Activated CD4-positive, alpha-beta T cell treated with anti-CD3 and anti-CD28 coated beads, Interleukin-2, Interleukin-4, amounts not matched to agents 100 ng/mL and 50 ng/mL, durations not matched to agents 16 hours and 8 hours (primary cell): ENCODE data around the gene SMPD3.

Experiments used
- DNase-seq: peaks from one replicate; pipeline ENCODE4 v3.0.0-alpha.2; 2020; ENCODE audit warnings: low spot score

The SMPD3 gene

DNA sequence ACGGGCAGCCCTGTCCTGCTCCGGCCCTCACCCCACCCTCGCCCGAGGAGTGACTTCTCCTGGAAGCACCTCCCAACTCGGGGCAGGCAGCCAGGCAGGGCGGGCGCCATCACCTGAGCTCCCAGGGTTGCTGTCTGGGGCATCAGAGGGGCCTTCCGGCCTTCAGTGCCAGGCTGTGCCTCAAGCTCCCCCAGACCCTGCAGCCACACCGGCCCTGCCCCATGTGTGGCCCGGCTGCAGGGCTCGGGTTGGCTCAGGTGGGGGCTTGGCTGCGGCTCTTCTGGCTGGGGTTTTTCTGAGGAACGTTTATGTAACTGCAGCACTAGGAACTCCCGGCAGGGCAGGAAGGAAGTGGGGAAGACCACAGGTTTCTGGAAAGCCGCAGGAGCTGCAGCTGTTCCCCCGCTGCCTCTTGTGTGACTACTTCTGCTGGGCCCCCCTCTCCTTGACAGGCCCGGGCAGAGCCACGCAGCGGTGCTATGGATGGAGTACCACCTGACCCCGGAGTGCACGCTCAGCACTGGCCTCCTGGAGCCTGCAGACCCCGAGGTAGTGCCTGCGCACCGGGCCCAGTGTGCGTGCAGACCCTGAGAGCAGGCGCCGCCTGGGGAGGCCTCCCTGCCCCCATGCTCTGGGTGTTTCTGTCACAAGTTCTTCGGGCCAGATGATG is 91.9 kb downstream of the SMPD3 start:
- peak; percentile 85 for DNase-seq

DNA sequence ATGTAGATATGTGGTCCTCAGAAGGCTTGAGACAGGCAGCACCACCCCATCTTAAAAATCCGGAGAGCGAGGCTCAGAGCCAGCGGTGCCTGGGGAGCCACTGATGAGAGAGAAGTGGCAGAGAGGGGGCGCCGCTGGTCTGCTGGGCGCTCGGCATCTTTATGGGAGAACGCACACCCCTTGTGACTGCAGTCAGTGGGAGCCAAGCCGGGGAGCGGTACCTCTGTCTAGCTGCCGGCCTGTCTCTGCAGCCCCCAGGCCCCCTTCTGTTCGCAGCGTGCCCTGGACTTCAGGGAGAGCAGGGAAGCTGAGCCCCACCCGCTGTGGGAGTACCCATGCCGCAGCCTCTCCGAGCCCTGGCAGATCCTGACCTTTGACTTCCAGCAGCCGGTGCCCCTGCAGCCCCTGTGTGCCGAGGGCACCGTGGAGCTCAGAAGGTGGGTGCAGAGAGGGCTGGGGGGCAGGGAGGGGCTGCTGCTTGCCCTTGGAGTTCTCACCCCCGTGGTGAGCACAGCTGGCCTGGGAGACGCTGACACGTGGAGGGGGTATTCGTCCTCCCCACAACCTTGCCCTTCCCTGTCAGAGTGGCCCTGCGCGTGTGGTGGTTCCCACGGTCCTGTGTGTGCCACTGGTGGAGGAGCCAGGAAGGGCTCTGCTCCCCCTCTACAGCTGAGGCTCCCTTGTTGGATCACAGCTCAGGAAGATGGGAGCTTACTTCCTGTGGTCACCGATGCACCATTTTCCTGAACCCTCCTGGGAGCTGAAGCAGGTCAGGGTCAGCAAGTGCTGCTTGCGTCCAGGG is 92.7 kb downstream of the SMPD3 start:
- DNase-seq: no peak

DNA sequence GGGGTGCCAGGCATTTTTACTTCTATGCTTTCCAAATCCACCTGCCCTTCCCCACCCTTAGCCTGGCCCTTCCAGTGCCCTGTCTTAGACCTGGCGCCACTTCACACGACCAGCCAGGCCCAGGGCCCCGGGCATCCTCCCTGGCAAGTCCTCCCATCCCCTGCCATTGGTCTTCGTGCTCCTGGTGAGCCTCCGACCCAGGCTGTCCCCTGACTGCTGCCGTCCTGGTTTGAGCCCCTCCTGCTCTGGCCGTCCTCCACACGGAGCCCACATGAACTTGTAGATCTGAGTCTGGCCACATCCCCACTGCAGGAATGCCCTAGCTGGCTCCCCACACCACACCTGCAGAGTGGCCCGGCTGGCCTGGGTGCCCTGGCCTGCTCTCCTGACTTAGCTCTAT is 93.5 kb downstream of the SMPD3 start:
- no peak for DNase-seq

DNA sequence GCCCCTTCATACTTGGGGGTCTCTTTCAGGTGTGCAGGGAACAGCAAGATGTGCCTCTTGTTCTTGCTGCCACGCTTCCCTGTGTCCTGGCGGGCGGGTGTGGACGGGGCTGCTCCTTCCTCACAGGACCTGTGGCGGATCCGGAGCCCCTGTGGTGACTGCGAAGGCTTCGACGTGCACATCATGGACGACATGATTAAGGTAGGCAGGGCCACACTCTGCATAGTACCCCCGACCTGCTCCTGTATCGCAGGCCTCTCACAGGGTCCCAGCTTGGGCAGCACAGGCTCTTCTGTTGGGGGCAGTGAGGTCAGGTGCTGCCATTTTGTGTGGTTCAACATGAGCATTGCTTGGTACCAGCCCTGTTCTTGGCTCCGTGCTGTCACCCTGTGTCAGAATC is 94.9 kb downstream of the SMPD3 start:
- DNase-seq: no peak

DNA sequence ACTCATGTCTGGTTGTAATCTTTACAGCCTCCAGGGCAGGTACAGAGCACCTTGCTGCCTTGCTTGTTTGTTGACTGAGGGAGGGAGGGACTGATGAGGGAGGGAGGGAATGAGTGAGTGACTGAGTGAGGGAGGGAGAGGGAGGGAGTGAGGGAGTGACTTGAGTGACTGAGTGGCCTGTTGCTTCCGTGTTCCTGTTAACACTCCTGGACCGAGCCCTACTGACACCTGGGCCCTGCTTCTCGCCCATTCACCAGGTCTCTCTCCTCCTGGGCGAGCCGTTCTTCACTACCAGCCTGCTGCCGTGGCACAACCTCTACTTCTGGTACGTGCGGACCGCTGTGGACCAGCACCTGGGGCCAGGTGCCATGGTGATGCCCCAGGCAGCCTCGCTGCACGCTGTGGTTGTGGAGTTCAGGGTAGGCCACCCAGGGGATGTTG is 96.3 kb downstream of the SMPD3 start:
- DNase-seq: no peak

DNA sequence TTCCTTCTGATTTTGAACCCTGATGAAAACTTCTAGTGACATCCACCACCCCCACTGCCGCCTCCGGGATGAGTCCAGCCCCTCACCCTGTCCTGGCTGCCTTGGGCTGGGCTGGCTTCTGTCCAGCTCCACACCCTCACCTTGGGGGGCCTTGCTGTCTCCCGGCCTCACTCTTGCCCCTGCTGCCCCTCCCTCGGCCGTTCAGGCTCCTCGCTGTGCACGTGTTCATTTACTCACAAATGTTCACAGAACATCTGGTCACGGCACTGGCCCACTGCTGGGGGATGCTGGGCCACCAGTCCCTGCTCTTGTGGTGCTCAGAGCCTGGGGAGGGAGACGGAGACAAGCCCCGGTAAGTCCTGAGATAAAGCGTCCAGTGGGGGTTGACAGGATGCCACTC is 96.8 kb downstream of the SMPD3 start:
- no peak for DNase-seq

DNA sequence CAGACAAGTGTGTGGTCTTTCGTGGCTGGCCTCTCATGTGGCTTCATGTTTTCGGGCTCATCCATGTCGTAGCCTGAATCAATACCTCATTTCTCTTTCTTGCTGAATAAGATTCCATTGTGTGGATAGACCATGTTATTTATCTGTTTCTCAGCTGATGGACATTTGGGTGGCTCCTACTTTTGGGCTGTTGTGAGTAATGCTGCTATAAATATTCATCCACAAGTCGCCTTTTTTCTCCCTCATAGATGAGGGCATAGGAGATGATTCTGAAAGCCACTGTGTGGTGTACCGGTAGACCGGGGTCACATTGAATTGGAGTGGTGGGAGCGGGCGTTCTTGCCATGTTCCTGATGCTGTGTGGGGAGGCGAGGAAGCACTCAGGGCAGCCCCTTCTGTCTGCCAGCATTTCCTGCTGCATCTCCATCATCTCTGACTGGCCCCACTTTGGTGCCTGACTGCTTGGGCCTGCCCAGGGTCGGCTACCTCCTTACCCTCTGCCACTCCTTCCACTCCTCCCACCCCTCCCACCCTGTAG is 97.4 kb downstream of the SMPD3 start:
- no peak for DNase-seq

DNA sequence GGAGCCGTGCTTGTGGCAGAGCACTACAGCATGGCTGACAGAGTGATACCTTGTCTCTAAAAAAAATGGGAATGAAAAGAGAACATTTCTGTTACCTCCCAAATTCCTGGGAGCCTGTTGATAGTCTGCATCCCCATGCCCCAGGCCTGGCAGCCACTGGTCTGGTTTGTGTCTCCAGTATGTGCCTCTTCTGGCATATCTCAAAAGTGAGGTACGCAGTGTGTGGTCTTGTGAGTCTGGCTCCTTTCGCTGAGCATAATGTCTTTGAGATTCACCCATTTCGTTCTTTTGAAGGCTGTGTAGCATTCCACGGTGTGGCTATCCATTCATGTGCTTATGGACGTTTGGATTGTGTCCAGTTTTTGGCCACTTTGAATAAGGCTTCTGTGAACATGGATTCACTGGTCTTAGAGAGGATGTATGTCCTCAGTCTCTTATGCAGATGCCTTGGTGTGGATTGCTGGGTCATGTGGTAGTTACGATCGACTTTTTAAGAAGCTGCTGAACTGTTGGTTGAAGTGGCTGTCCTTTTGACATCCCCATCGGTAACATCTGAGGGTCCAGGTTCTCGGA is 98.4 kb downstream of the SMPD3 start:
- no peak for DNase-seq

DNA sequence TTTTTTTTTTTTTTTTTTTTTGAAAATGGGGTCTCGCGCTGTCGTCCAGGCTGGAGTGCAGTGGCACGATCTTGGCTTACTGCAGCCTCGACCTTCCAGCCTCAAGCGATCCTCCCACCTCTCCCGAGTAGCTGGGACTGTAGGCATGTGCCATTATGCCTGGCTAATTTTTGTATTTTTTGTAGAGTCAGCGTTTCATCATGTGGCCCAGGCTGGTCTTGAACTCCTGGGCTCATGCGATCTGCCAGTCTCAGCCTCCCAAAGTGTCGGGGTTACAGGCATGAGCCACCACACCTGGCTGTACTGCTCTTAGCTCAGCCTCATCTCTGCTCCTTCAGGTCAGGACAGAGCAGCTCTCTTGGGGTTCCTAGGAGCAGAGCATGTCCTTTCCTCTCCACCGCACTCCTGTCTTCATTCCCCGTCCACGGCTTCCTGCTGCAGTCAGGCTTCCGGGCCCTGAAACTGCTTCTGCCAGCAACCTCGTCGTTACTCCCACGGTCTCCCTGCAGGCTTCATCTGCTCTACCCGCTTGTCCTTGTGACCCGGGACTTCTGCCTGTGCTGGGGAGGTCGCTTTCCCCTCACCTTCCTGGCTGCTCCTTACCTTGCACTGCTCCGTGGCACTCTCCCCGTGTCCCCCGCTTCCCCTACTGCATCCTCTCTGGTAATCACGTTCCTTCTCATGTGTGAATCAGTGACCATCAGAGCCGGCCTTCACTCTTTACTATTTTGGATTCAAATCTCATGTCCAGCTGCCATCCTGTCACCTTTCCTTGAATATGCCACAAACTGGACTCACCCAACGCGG is 99.5 kb downstream of the SMPD3 start:
- DNase-seq: no peak

DNA sequence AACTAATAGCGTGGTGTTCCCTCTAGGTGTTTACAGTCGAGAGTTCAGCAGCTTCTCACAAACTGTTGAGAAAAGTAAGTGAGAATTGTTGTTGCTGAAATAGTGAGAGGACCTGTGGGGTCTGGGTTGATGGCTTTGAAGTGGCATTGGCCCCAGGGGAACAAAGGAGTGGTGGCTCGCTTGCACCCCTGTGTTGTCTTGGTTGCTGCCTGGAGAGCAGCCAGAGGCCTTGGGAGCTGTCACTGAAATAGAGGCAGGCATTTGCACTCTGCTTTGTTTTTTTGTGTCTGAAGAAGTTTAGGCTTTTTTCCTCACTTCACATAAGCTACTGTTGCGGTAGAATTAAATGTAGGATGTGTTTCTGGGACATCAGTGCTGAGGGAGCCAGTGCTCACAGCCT is 100.7 kb downstream of the SMPD3 start:
- no peak for DNase-seq

DNA sequence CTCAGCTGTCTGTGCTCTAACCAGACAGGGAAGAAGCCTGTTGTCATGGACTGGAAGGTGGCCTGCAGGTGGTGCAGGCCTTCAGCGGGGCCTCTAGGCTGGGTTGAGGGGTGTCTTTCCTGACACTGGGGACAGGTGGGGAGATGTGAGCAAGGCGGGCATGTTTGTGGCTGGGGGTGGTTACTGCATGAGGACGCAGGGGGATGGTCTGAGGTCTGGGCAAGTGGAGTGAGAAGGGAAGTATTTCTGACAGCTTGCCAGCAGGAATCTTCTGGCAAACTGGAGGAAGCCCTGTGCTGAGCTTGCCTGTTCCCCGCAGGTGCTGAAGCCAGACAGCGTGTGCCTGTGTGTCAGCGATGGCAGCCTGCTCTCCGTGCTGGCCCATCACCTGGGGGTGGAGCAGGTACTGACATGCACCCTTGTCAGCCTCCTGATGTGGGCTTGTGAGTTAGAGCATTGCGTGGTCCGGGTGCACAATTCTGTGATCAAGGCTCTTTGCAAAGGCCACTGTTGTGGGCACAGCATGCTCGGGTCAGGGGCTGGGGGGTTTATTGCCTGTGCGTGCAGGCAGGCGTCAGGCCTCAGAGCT is 101.3 kb downstream of the SMPD3 start:
- DNase-seq: no peak

DNA sequence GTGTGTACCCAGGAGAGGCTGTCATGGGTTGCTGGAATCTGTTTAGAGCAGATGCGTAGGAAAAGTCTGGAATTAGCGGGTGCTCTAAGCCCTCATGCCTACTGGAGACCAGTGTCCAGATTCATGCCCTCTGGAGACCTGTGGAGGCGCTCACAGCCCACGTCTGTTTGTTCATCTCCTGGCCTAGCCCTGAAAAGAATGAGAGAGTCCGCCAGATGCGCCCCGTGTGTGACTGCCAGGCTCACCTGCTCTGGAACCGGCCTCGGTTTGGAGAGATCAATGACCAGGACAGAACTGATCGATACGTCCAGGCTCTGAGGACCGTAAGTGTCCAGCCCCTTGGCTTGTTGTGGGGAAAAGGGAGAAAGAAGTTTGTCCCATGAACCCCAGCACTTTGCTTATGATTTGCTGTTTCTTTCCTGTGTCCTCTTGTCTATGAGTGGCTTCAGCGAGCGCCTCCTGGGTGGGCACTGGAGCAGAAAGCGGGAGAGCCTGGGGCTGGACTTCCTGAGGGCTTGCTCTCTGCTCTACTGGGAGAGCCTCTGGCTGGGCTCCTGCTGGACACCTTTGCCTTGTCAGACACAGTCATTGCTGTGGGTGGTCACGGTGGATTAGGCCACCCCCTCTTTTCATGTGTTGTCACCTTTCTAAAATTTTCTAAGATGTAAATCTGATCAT is 102.2 kb downstream of the SMPD3 start:
- no peak for DNase-seq

DNA sequence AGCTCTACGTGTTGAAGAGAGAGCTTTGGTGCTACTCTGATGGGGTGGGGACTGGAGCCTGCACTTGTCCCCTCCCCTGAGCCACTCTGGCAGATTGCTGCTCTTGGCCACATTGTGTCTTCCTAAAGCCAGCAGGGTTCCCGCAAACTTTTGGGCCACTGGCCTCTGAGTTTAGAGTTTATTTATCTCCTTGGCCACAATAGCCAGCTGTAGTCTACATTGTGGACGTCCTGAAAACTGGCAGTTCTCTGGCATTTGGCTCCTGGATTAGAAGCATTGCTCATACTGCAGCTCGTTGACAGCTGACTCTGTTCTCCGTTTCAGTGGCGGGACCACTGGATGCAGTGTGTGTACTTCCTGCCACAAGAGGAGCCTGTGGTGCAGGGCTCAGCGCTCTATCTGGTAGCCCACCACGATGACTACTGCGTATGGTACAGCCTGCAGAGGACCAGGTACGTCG is 102.9 kb downstream of the SMPD3 start:
- DNase-seq: no peak

DNA sequence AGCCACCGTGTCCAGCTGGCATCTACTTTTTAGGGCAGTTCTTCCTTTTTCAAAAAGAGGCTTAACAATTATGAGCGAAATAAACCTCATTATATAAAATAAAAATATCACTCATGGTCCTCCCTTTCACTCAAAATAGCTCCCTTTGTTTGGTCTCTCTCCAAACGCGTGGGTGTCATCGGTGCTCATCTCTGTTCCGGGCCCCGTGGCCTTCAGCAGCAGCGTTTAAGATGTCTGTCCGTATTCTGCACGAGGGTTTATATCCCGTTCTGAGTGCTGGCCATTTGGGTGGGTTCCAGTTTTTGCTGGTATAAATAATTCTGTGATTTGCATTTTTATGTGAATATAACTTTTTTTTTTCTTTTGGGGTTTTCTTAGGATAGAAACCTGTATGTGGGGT is 104.1 kb downstream of the SMPD3 start:
- DNase-seq: no peak

DNA sequence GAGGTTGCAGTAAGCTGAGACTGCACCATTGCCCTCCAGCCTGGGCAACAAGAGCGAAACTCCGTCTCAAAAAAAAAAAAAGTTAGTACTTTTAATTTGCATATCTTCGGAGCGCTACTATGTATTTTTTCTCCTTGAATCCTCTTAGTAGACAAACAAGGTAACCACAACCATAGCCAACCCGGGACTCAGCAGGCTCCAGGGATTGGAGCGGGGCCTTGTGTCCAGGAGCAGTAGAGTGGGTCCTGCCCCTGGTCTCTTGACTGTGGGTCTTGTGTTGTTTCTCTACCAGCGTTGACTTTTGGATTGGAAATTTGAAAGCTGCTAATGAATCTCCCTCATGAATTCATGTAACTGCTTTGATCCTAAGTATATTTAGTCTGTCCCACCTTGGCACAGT is 105.2 kb downstream of the SMPD3 start:
- no peak for DNase-seq

DNA sequence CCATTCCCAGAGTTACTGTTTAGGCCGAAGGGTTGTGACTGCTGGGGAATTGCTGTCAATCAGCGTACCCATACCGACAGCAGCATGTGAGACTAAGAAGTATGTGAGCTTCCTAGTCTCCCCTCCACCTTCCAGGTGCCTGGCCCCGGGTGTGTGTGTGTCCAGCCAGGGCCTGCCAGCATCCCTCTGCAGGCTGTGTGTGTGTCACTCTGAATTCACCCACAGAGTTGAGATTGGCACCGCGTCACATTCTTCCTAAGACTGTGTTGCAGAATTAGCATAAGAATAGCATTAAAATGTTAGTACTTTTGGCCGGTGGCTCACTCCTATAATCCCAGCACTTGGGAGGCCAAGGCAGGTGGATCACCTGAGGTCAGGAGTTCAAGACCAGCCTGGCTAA is 105.7 kb downstream of the SMPD3 start:
- DNase-seq: no peak

DNA sequence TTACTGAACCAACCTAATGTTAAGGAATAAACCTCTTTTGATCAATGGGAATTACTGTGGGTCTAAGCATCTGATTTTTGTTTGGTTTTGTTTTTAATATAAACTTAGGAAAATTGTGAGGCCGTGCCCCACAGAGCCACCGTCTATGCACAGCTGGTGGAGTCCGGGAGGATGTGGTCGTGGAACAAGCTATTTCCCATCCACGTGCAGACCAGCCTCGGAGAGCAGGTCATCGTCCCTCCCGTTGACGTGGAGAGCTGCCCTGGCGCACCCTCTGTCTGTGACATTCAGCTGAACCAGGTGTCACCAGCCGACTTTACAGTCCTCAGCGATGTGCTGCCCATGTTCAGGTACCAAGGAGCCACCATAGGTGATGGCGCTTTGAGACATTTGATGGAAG is 109.1 kb downstream of the SMPD3 start:
- no peak for DNase-seq

DNA sequence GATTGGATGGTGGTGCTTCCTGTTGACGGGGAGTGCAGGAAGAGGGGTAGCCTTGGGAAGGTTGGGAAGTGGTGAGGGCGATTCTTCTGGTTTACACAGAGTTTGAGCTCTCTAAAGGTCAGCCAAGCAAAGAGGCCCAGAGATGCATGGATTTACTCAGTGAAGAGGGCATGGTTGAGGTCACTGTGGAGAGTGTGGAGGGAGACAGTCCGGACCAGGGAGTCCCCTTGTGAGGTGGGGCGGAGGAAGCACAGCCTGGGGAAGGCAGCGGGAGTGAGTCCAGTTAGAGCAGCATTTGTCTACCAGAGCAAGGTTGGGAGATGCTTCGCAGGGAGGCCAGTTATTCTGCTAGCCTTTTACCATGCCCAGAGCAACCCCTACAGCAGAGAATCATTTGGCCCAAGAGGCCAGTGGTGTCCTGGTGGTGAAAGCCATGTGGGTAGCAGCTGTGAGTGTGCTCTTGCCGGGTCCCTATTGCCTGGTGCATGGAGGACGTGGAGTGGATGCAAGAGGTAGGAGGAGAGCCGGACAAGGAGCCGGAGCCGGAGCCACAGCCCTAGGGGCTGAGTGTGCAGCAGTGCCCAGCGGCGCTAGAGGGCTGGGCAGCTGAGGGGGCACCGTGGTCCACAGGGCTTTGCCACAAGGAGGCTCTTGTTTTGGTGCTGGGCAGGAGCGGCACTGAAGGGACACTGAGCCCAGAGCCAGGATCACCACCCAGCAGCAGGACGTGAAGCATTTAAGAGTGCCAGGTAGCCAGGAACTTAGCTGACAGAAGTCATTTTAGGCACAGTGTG is 109.8 kb downstream of the SMPD3 start:
- no peak for DNase-seq

DNA sequence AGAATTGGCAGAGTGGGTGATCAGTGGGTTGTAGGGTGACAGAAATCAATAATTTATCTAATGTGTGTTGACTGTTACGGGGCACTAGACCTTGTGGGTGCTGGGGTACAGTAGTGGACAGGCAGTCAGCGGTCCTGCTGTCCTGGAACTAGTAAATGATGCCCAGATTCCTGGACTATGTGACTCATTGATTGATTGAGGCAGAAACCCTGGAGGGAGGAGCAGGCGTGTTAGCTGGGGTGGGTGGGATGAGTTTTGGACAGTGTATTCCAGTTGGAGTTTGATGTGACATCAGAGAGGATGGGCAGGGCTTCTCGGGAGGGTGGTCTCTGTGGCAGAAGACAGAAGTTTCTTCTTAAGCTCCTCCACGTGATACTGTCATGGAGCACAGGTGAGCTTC is 113.1 kb downstream of the SMPD3 start:
- no peak for DNase-seq

DNA sequence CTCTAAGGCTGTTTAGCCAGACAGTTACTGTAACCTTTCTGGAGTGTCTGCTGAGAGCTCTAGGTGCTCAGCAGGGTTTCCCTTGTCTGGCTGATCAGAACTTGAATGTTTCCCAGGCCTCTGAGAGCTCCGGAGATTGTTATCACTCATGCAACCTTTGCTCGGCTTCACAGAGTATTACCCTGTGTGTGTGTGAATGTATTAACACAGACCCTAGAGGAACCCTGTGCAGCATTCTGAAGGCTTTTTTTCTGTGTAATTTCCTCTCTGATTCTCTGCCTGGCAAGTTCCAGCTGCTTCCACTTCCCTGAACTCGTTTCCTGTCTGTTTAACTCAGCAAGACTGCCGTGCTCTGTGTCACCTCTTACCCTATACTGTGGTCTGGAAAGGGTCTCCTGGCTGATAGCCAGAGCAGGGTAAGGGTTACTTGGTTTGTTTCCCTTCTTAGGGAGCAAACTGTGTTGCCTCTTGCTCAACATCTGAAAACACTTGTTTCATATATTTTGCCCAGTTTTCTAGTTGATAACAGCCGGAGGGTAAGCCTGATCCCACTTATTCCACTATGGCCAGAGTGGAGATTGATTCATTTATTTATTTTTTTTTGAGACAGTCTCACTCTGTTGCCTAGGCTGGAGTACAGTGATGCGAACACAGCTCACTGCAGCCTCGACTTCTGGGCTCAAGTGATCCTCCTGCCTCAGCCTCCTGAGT is 115.7 kb downstream of the SMPD3 start:
- DNase-seq: no peak
